HCT116 (cell line): ENCODE data around the gene HIVEP3. TPM values are rescaled to one million over a fixed set of nuclear protein-coding genes. Genes with fewer than 3 reads are reported as not detected.

Experiments used
- ATAC-seq: fragments of 200-7000 bp; cut with Tn5 transposase; 2 replicates; pipeline ENCODE4 v1.9.1; 2020; ENCODE audit warnings: mild to moderate bottlenecking, moderate library complexity
- BruUV-seq: library from RNA; stranded (reverse); fragments of 400-500 nt; replicated peaks from 2 replicates; lab custom pipeline; 2021; lab: Mats Ljungman, UMichigan
- CTCF ChIA-PET: fragments of 300-600 bp; sonication (Branson Sonifier 250); formaldehyde crosslinking; loops from one replicate; lab custom pipeline; 2021; ENCODE audit warnings: antibody characterized with exemption; lab: Charles Lee
- POLR2A ChIA-PET: fragments of 300-600, 350-600 bp; sonication (Branson Sonifier 250); formaldehyde crosslinking; loops from one replicate; lab custom pipeline; 2021; ENCODE audit warnings: antibody characterized with exemption; lab: Charles Lee
- RAD21 ChIA-PET, 2 experiments: fragments of 300-600 bp; sonication (Branson Sonifier 250); formaldehyde crosslinking; loops; one replicate each; lab custom pipeline; 2023; ENCODE audit warnings: low total read pairs in 2 of 2; ENCODE audit not compliant: uncharacterized antibody in 2 of 2, unreplicated experiment in 2 of 2, low non-redundant PET in 1 of 2; lab: Charles Lee
- DNase-seq: peaks from one replicate; pipeline ENCODE4 v3.0.0-alpha.2; 2010; ENCODE audit warnings: low read depth, low spot score
- H2AFZ ChIP-seq: fragments of 200-600 bp; shearing (Covaris generic), sonication (generic); 2 replicates; pipeline ENCODE4 v1.6.1; 2017; ENCODE audit warnings: low read depth, mixed run types, mixed read lengths, antibody characterized with exemption, low read length; ENCODE audit not compliant: poor library complexity, severe bottlenecking
- H3K27ac ChIP-seq: 2 replicates; pipeline ENCODE4 v1.5.1; 2012; ENCODE audit warnings: low read depth, low read length
- H3K27me3 ChIP-seq: fragments of 200-600 bp; sonication (generic); 2 replicates; pipeline ENCODE4 v1.6.1; 2016; ENCODE audit warnings: mixed run types, low read length, mixed read lengths; ENCODE audit not compliant: insufficient read depth
- H3K36me3 ChIP-seq, 2 experiments: fragments of 200-500 bp in 1 of 2; fragments of 200-600 bp in 1 of 2; sonication (Bioruptor generic) in 1 of 2; sonication (generic) in 1 of 2; 2 replicates each; pipeline versions ENCODE4 v1.5.1 to v1.6.1; 2014 to 2016; ENCODE audit warnings: low read length in 2 of 2, inconsistent platforms in 1 of 2, mixed read lengths in 1 of 2, mixed run types in 1 of 2; ENCODE audit not compliant: insufficient read depth in 2 of 2, control insufficient read depth in 1 of 2
- H3K4me1 ChIP-seq, 2 experiments: fragments of 200-600 bp in 1 of 2; sonication (generic) in 1 of 2; 2 replicates each; pipeline versions ENCODE4 v1.5.1 to v1.6.1; 2012 to 2017; ENCODE audit warnings: low read length in 2 of 2, inconsistent platforms in 1 of 2, mild to moderate bottlenecking in 1 of 2, mixed read lengths in 1 of 2, mixed run types in 1 of 2, moderate library complexity in 1 of 2; ENCODE audit not compliant: insufficient read depth in 2 of 2, control insufficient read depth in 1 of 2
- H3K4me2 ChIP-seq: fragments of 200-600 bp; sonication (generic); 2 replicates; pipeline ENCODE4 v1.6.1; 2017; ENCODE audit warnings: mixed run types, low read length, mixed read lengths
- H3K4me3 ChIP-seq, 2 experiments: fragments of 200-600 bp in 1 of 2; sonication (generic) in 1 of 2; replicated peaks in 1 of 2; 2 replicates each; pipeline ENCODE4 v1.5.1; 2011 to 2016; ENCODE audit warnings: low read length in 2 of 2, control low read depth in 1 of 2, low read depth in 1 of 2, mild to moderate bottlenecking in 1 of 2, mixed read lengths in 1 of 2, mixed run types in 1 of 2
- H3K79me2 ChIP-seq: fragments of 200-600 bp; sonication (generic); 2 replicates; pipeline ENCODE4 v1.6.1; 2017; ENCODE audit warnings: mild to moderate bottlenecking, mixed run types, low read length, moderate library complexity, mixed read lengths; ENCODE audit not compliant: insufficient read depth
- H3K9ac ChIP-seq: fragments of 200-600 bp; sonication (generic); 2 replicates; pipeline ENCODE4 v1.6.1; 2016; ENCODE audit warnings: low read length, mixed read lengths
- H3K9me2 ChIP-seq: fragments of 200-600 bp; sonication (generic), shearing (Covaris generic); 2 replicates; pipeline ENCODE4 v1.6.1; 2017; ENCODE audit warnings: mixed run types, mild to moderate bottlenecking, moderate library complexity; ENCODE audit not compliant: insufficient read depth
- H3K9me3 ChIP-seq, 2 experiments: fragments of 200-500 bp in 1 of 2; fragments of 200-600 bp in 1 of 2; sonication (Bioruptor generic) in 1 of 2; sonication (generic) in 1 of 2; 2 replicates each; pipeline ENCODE4 v1.6.1; 2014 to 2017; ENCODE audit warnings: low read length in 2 of 2, mixed read lengths in 2 of 2, inconsistent platforms in 1 of 2, low read depth in 1 of 2, mild to moderate bottlenecking in 1 of 2, mixed run types in 1 of 2, moderate library complexity in 1 of 2; ENCODE audit not compliant: control insufficient read depth in 1 of 2, insufficient read depth in 1 of 2
- H4K20me1 ChIP-seq: fragments of 200-600 bp; sonication (generic), shearing (Covaris generic); 2 replicates; pipeline ENCODE4 v1.6.1; 2017; ENCODE audit warnings: mixed run types, mild to moderate bottlenecking, moderate library complexity; ENCODE audit not compliant: insufficient read depth
- FOSL1 ChIP-seq: IDR thresholded peaks from 2 replicates; pipeline ENCODE4 v1.6.1; 2012; ENCODE audit warnings: low read depth
- JUND ChIP-seq: IDR thresholded peaks from 2 replicates; pipeline ENCODE4 v1.6.1; 2012
- POLR2A ChIP-seq: IDR thresholded peaks from 2 replicates; pipeline ENCODE4 v1.7.0; 2011; ENCODE audit warnings: borderline replicate concordance; ENCODE audit not compliant: insufficient read depth, insufficient read length; ENCODE audit errors: extremely low read depth
- POLR2AphosphoS5 ChIP-seq: IDR thresholded peaks from 2 replicates; pipeline ENCODE4 v1.6.1; 2011; ENCODE audit warnings: mild to moderate bottlenecking, low read depth, low read length, moderate library complexity
- RAD21 ChIP-seq: IDR thresholded peaks from 2 replicates; pipeline ENCODE4 v1.6.1; 2012; ENCODE audit warnings: low read depth, mild to moderate bottlenecking
- SIN3A ChIP-seq: IDR thresholded peaks from 2 replicates; pipeline ENCODE4 v1.6.1; 2012; ENCODE audit warnings: low read depth
- ZFX ChIP-seq: fragments of 450-650 bp; IDR thresholded peaks from 2 replicates; pipeline ENCODE4 v1.6.1; 2017
- intact Hi-C: fragments of 100-400 bp; cut with micrococcal nuclease; formaldehyde crosslinking; loops from 2 replicates; pipeline ENCODE4 v1.10.0; 2022
- total RNA-seq: library from RNA; stranded (reverse); gene quantifications from one replicate; pipeline ENCODE4 v1.2.1, GENCODE V29; 2021; ENCODE audit not compliant: unreplicated experiment
- TF ChIP-seq, protein P1 (sequence below): IDR thresholded peaks from 2 replicates; pipeline ENCODE4 v1.6.1; 2012
- TF ChIP-seq, protein P2 (sequence below): IDR thresholded peaks from 2 replicates; pipeline ENCODE4 v1.6.1; 2011; ENCODE audit warnings: mild to moderate bottlenecking, low read length, moderate library complexity; ENCODE audit not compliant: insufficient replicate concordance; ENCODE audit errors: extremely low read depth
- TF ChIP-seq, protein P3 (sequence below): IDR thresholded peaks from 2 replicates; pipeline ENCODE4 v1.6.1; 2012
- TF ChIP-seq, protein P4 (sequence below), 3 experiments: fragments of 200-600 bp in 1 of 3; sonication (generic) in 1 of 3; IDR thresholded peaks in 2 of 3; conservative IDR thresholded peaks in 1 of 3; 2 replicates each; pipeline ENCODE4 v1.5.1; 2012 to 2017; ENCODE audit warnings: low read depth in 2 of 3, low read length in 2 of 3, antibody characterized with exemption in 1 of 3, borderline replicate concordance in 1 of 3, control low read depth in 1 of 3, mild to moderate bottlenecking in 1 of 3, mixed read lengths in 1 of 3, mixed run types in 1 of 3, moderate library complexity in 1 of 3; ENCODE audit not compliant: insufficient read depth in 1 of 3

The HIVEP3 gene
- total RNA-seq, 1 experiment from 2014 or later, result 7.1 TPM

DNA sequence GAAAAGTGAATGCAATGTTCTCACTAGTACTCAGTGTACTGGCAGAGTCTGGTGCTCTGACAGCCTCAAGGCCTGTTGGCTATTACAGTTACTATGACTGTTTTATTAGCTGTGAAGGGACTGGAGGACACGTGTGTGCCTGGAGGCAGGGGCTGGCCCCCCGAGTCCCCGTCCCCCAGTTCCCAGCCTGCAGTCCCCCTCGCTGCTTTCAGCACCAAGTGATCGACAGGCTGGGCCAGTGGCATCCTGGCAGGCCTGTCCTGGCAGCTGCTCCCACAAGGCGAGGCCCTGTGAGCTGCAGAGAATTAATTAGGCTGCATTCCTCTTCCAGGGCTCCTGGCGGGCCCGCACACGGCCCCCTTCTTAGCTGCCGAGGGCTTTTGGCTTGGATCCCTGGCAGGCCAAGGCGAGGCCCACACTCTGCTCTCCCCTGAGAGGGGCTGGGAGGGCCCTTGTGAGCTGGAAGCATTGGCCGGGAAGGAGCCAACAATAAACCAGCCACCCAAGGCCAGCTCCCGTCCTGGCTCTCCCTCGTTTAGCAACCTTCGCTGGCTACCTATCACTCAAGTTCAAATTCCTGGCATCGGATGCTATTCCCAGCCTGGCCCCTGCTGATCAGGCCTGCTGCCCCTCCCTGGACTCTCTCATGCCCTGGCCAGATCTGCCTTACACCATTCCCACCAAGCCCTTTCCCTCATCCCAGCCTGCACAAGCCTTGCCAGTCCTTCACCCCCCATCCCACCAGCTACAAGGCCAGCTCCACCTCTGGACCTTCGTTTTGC lies 444.0 kb downstream of the HIVEP3 start (continued):
- TF ChIP-seq, protein P1, sequence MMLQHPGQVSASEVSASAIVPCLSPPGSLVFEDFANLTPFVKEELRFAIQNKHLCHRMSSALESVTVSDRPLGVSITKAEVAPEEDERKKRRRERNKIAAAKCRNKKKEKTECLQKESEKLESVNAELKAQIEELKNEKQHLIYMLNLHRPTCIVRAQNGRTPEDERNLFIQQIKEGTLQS, result no peak
- TF ChIP-seq, all 23 proteins: peak for 0

DNA sequence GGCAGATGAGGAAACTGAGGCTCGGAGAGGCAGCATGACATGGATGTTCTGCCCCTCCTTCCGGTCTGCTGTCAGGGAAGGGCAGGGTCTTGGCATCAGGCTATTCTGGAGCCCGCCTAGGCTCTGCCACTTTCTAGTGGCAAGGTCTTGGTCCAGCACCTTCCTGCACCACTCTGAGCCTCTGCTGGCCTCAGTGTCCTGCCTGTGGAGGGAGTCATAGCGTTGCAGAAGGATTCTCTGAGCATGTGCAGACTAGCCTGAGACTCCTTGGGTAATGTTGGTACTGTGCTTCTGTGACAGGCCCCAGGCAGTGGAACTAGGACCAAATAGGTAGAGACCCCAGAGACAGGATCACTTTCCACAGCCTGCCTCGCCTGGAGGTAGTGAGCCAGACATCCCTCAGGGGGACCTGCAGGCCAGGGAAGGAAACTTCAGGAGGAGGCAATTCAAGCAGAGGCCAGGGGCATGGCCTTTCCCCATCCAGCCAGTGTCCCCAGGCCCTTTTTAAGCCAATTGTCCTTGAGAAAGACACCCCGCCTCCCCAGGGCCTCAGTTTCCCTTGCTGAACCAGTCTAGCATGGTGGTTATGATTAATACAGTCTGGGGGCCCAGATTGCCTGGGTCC lies 444.9 kb downstream of the HIVEP3 start:
- no peak overlapping the region for H3K4me2 ChIP-seq
- ChIA-PET CTCF (no interaction called here), RAD21 (no interaction called here), POLR2A (no interaction called here)
- no peaks in the 10 kb centered on the region for H3K79me2 ChIP-seq
- ATAC-seq (0 out of 2 replicates have a peak, but pooled peaks have one; percentile 28), DNase-seq (no peak)
- no peaks in the 10 kb centered on the region for H3K27me3 ChIP-seq
- no peaks in the 10 kb centered on the region for H4K20me1 ChIP-seq
- H3K4me1 ChIP-seq, result no peaks in the 10 kb centered on the region; a peak in 2 of 4 replicates
- no peaks in the 10 kb centered on the region for H3K9me3 ChIP-seq
- no peaks in the 10 kb centered on the region for H3K36me3 ChIP-seq
- intact Hi-C loops, result no loop called here
- TF ChIP-seq POLR2AphosphoS5 (no peak), RAD21 (0 out of 2 replicates have a peak, but pooled peaks have one; percentile 21)
- H3K27ac ChIP-seq, result no peak overlapping the region
- H3K9me2 ChIP-seq, result no peaks in the 10 kb centered on the region
- H2AFZ ChIP-seq, result no peak overlapping the region
- no peak overlapping the region for H3K4me3 ChIP-seq
- BruUV-seq, result no TSS peak
- H3K9ac ChIP-seq, result no peak overlapping the region

DNA sequence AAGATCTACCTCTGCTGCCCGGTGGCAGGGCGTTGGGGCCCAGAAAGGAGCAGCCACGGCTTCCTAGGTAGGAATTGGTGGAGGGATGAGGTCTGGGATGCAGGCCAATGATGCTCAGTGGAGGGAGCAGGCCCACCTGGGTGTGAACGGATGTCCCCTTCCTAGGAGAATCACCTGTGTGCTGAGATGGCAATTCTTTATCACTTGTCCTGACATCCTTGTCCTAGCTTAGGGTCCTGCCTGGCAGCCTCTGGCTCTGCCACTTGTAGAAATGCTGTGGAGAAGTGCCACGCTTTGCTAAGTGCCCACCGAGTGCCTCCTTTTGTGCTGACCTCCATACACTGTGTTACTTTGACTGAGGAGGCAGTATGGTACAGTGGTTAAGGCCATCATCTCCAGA lies 447.1 kb downstream of the HIVEP3 start:
- Histone ChIP-seq H3K4me1 (peaks cover 0 to 6% of the 10 kb centered on the region in 2 experiments; a peak in 3 of 4 replicates), H3K4me3 (no peak overlapping the region), H3K9me3 (no peaks in the 10 kb centered on the region), H3K27ac (no peak overlapping the region), H3K4me2 (no peak overlapping the region), H3K9me2 (no peaks in the 10 kb centered on the region), H3K27me3 (no peaks in the 10 kb centered on the region), H3K36me3 (no peaks in the 10 kb centered on the region), H3K79me2 (no peaks in the 10 kb centered on the region), H3K9ac (no peak overlapping the region), H4K20me1 (no peaks in the 10 kb centered on the region), H2AFZ (no peak overlapping the region)
- RAD21 ChIA-PET, result no interaction called here
- no TSS peak for BruUV-seq
- POLR2A ChIA-PET, result no interaction called here
- ATAC-seq, result no peak
- no peak for TF ChIP-seq SIN3A
- no peak for TF ChIP-seq FOSL1
- TF ChIP-seq, protein P2, sequence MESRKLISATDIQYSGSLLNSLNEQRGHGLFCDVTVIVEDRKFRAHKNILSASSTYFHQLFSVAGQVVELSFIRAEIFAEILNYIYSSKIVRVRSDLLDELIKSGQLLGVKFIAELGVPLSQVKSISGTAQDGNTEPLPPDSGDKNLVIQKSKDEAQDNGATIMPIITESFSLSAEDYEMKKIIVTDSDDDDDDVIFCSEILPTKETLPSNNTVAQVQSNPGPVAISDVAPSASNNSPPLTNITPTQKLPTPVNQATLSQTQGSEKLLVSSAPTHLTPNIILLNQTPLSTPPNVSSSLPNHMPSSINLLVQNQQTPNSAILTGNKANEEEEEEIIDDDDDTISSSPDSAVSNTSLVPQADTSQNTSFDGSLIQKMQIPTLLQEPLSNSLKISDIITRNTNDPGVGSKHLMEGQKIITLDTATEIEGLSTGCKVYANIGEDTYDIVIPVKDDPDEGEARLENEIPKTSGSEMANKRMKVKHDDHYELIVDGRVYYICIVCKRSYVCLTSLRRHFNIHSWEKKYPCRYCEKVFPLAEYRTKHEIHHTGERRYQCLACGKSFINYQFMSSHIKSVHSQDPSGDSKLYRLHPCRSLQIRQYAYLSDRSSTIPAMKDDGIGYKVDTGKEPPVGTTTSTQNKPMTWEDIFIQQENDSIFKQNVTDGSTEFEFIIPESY, result no peak
- TF ChIP-seq, protein P3, sequence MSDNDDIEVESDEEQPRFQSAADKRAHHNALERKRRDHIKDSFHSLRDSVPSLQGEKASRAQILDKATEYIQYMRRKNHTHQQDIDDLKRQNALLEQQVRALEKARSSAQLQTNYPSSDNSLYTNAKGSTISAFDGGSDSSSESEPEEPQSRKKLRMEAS, result no peak
- TF ChIP-seq, protein P1, result no peak
- TF ChIP-seq ZFX, result no peak
- no peak for TF ChIP-seq POLR2A
- TF ChIP-seq, protein P4, sequence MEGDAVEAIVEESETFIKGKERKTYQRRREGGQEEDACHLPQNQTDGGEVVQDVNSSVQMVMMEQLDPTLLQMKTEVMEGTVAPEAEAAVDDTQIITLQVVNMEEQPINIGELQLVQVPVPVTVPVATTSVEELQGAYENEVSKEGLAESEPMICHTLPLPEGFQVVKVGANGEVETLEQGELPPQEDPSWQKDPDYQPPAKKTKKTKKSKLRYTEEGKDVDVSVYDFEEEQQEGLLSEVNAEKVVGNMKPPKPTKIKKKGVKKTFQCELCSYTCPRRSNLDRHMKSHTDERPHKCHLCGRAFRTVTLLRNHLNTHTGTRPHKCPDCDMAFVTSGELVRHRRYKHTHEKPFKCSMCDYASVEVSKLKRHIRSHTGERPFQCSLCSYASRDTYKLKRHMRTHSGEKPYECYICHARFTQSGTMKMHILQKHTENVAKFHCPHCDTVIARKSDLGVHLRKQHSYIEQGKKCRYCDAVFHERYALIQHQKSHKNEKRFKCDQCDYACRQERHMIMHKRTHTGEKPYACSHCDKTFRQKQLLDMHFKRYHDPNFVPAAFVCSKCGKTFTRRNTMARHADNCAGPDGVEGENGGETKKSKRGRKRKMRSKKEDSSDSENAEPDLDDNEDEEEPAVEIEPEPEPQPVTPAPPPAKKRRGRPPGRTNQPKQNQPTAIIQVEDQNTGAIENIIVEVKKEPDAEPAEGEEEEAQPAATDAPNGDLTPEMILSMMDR (IDR thresholded peaks at IDR 0.05 in 2 of 3, conservative IDR thresholded peaks at IDR 0.05 in 1 of 3; ENCODE audit: borderline replicate concordance in 1 of 3, insufficient read depth in 1 of 3, low read depth in 2 of 3, low read length in 2 of 3), result no peak
- TF ChIP-seq JUND, result no peak
- CTCF ChIA-PET, result interaction anchor here (1.4 kb wide), 1 partner anchor 13 kb away, joined by 4 read pairs; the partner anchor contains the start of gene EDN2
- intact Hi-C loops, result no loop called here
- DNase-seq, result no peak
